Aorta (tissue), 5 donors: Measurements from ENCODE around the gene S100PBP. TPM values are rescaled to one million over a fixed set of nuclear protein-coding genes. Genes with fewer than 3 reads are reported as not detected.
A peak's percentile ranks its signal among the peaks of the same experiment; 100 is the strongest.

Experiments used
- ATAC-seq: fragments of 200-7000 bp; cut with Tn5 transposase; one replicate; pipeline ENCODE4 v1.9.1; 2022; ENCODE audit warnings: moderate library complexity; ENCODE audit not compliant: low FRiP score
- DNase-seq, 2 donors: peaks; one replicate each; pipeline ENCODE4 v3.0.0-alpha.2; 2020
- H3K27ac ChIP-seq, 2 donors: one replicate each; pipeline ENCODE4 v1.5.1; 2013; ENCODE audit warnings: low read length in 2 of 2, mild to moderate bottlenecking in 2 of 2, moderate library complexity in 2 of 2, control low read depth in 1 of 2, inconsistent platforms in 1 of 2, low read depth in 1 of 2
- H3K27me3 ChIP-seq, 2 donors: one replicate each; pipeline ENCODE4 v1.6.1; 2013; ENCODE audit warnings: control low read depth in 1 of 2, low read length in 1 of 2, mild to moderate bottlenecking in 1 of 2, moderate library complexity in 1 of 2; ENCODE audit not compliant: insufficient read depth in 2 of 2, control insufficient read depth in 1 of 2
- H3K36me3 ChIP-seq, 2 donors: one replicate each; pipeline ENCODE4 v1.6.1; 2013; ENCODE audit warnings: control low read depth in 1 of 2, low read length in 1 of 2, mild to moderate bottlenecking in 1 of 2; ENCODE audit not compliant: insufficient read depth in 2 of 2, control insufficient read depth in 1 of 2
- H3K4me1 ChIP-seq, 2 donors: one replicate each; pipeline ENCODE4 v1.6.1; 2013; ENCODE audit warnings: low read length in 2 of 2, control low read depth in 1 of 2, mild to moderate bottlenecking in 1 of 2, moderate library complexity in 1 of 2; ENCODE audit not compliant: insufficient read depth in 2 of 2, control insufficient read depth in 1 of 2
- H3K4me3 ChIP-seq, 2 donors: one replicate each; pipeline ENCODE4 v1.5.1; 2013; ENCODE audit warnings: low read length in 2 of 2, control low read depth in 1 of 2, mild to moderate bottlenecking in 1 of 2
- H3K9me3 ChIP-seq: one replicate; pipeline ENCODE4 v1.6.1; 2013; ENCODE audit warnings: mild to moderate bottlenecking, low read length; ENCODE audit not compliant: control insufficient read depth
- WGBS, 2 donors: extraction: QIAGEN DNeasy Blood & Tissue Kit; methylation state at CpG; one replicate each; pipeline ENCODE4 v1.1.7; 2013; 5-methylcytosine and 5-hydroxymethylcytosine counted together
- intact Hi-C, 2 donors: fragments of 100-400 bp; cut with DNase I; formaldehyde crosslinking; loops; one replicate each; pipeline versions ENCODE4 v1.14.2 to v1.15.0; 2022
- polyA plus RNA-seq, 2 donors: library from polyadenylated mRNA; stranded (reverse); fragments of 200-250 nt; gene quantifications; one replicate each; pipeline ENCODE4 v1.2.3, GENCODE V29; 2013
- total RNA-seq, 2 donors: library from RNA; stranded (reverse); fragmentation: NEBNext Ultra II Directional; extraction: Animal tissue kit (Norgen Biotek cat#: 25700); gene quantifications; one replicate each; pipeline ENCODE4 v1.2.1, GENCODE V29; 2021
- donor health status: healthy with polysubstance abuse.
- donor health status: Bipolar disorder and iron deficiency.
- donor health status: DM: no; HTN: no; CAD: no.
- donor health status: DM: no; HTN: no; CAD: no.
- donor health status: DM: yes; HTN: yes; CAD: no.

Gene S100PBP
- total and polyA plus RNA-seq, 4 donors, result 2.8 to 60.7 (median 24.8) TPM

- intact Hi-C loops, result loop anchor here (5.0 kb wide), 4 partner anchors 43 to 217 kb away; partner anchors contain the start of genes S100PBP (in 1 of the 2) and YARS1 (in 1 of the 2)
- H3K27me3 ChIP-seq, result no peaks in the 10 kb centered on the region
- ATAC-seq (no peak), DNase-seq (peak in 1 of 2 donors; percentile 69)
- peaks cover 0 to 3% of the 10 kb centered on the region in 2 donors for H3K4me1 ChIP-seq
- no peaks in the 10 kb centered on the region for H3K36me3 ChIP-seq
- no peak overlapping the region for H3K27ac ChIP-seq
- H3K9me3 ChIP-seq, result no peaks in the 10 kb centered on the region
- peak overlapping the region; percentile 80 to 82 for H3K4me3 ChIP-seq
- WGBS, 2 donors, result 33 to 48% methylated on average over 15 to 16 of the region's 16 CpGs
Measured at GRCh38 chr1:32869923-32870614, 52.6 kb downstream of the S100PBP start.

- DNase-seq (peak in 1 of 2 donors; percentile 81), ATAC-seq (no peak)
- Histone ChIP-seq H3K36me3 (no peaks in the 10 kb centered on the region), H3K4me1 (peaks cover 0 to 3% of the 10 kb centered on the region in 2 donors), H3K27me3 (no peaks in the 10 kb centered on the region), H3K4me3 (peak within 1 kb of the TSS; percentile 80 to 82), H3K9me3 (no peaks in the 10 kb centered on the region), H3K27ac (no peak within 1 kb of the TSS)
- intact Hi-C loops, result loop anchor here (5.0 kb wide), 4 partner anchors 43 to 217 kb away; partner anchors contain the start of genes S100PBP (in 1 of the 2) and YARS1 (in 1 of the 2)
- WGBS, 2 donors, result 1 to 2% methylated on average over 29 to 99 of the region's 99 CpGs
Measured at GRCh38 chr1:32870615-32871363, 53.3 kb downstream of the S100PBP start, which contains the start of gene FNDC5. FNDC5 (minus strand) TSS chr1:32870912.

GRCh38 chr1:32871364-32872191 is 54.1 kb downstream of the S100PBP start:
- peaks cover 0 to 3% of the 10 kb centered on the region in 2 donors for H3K4me1 ChIP-seq
- peak overlapping the region in 1 of 2 donors; percentile 80 for H3K4me3 ChIP-seq
- H3K27ac ChIP-seq, result no peak overlapping the region
- no peaks in the 10 kb centered on the region for H3K27me3 ChIP-seq
- intact Hi-C loops, result loop anchor here (5.0 kb wide), 4 partner anchors 44 to 216 kb away; partner anchors contain the start of genes S100PBP (in 1 of the 2) and YARS1 (in 1 of the 2)
- 33 to 40% methylated on average over 13 of the region's 13 CpGs for WGBS, 2 donors
- H3K9me3 ChIP-seq, result no peaks in the 10 kb centered on the region
- DNase-seq (peak in 1 of 2 donors; percentile 61), ATAC-seq (no peak)
- H3K36me3 ChIP-seq, result no peaks in the 10 kb centered on the region

- intact Hi-C loops, result loop anchor here (5.0 kb wide), 4 partner anchors 45 to 215 kb away; partner anchors contain the start of genes S100PBP (in 1 of the 2) and YARS1 (in 1 of the 2)
- 57 to 66% methylated on average over 7 of the region's 7 CpGs for WGBS, 2 donors
- Histone ChIP-seq H3K9me3 (no peaks in the 10 kb centered on the region), H3K4me1 (peaks cover 0 to 3% of the 10 kb centered on the region in 2 donors), H3K27me3 (no peaks in the 10 kb centered on the region), H3K36me3 (no peaks in the 10 kb centered on the region), H3K27ac (no peak overlapping the region), H3K4me3 (no peak overlapping the region)
- DNase-seq (no peak), ATAC-seq (no peak)
Measured at GRCh38 chr1:32872192-32872460, 54.7 kb downstream of the S100PBP start.

- H3K36me3 ChIP-seq, result no peaks in the 10 kb centered on the region
- DNase-seq (peak in 1 of 2 donors; percentile 68), ATAC-seq (no peak)
- no peak overlapping the region for H3K4me3 ChIP-seq
- 88 to 89% methylated on average over 5 of the region's 5 CpGs for WGBS, 2 donors
- intact Hi-C loops, result loop anchor here (5.0 kb wide), 4 partner anchors 46 to 214 kb away; partner anchors contain the start of genes S100PBP (in 1 of the 2) and YARS1 (in 1 of the 2)
- no peak overlapping the region for H3K27ac ChIP-seq
- H3K4me1 ChIP-seq, result peaks cover 0 to 3% of the 10 kb centered on the region in 2 donors
- no peaks in the 10 kb centered on the region for H3K9me3 ChIP-seq
- no peaks in the 10 kb centered on the region for H3K27me3 ChIP-seq
Measured at GRCh38 chr1:32873484-32873883, 56.0 kb downstream of the S100PBP start.

GRCh38 chr1:32874860-32875752 is 57.7 kb downstream of the S100PBP start:
- 79 to 82% methylated on average over 5 of the region's 5 CpGs for WGBS, 2 donors
- Histone ChIP-seq H3K4me3 (no peak overlapping the region), H3K36me3 (no peaks in the 10 kb centered on the region), H3K9me3 (no peaks in the 10 kb centered on the region), H3K27me3 (no peaks in the 10 kb centered on the region), H3K27ac (no peak overlapping the region), H3K4me1 (peaks cover 0 to 3% of the 10 kb centered on the region in 2 donors)
- ATAC-seq, result no peak
- DNase-seq, result peak in 1 of 2 donors; percentile 24
- intact Hi-C loops, result loop anchor here (5.0 kb wide), 4 partner anchors 48 to 212 kb away; partner anchors contain the start of genes S100PBP (in 1 of the 2) and YARS1 (in 1 of the 2)

GRCh38 chr1:32876341-32877210 is 59.1 kb downstream of the S100PBP start:
- peak; percentile 72 to 86 for DNase-seq

More at GRCh38 chr1:32876341-32877210, 59.1 kb downstream of the S100PBP start:
- 56 to 58% methylated on average over 16 of the region's 16 CpGs for WGBS, 2 donors
- Histone ChIP-seq H3K9me3 (no peaks in the 10 kb centered on the region), H3K36me3 (no peaks in the 10 kb centered on the region), H3K27me3 (no peaks in the 10 kb centered on the region), H3K4me1 (peaks cover 0 to 3% of the 10 kb centered on the region in 2 donors), H3K4me3 (no peak overlapping the region), H3K27ac (no peak overlapping the region)
- intact Hi-C loops, result no loop called here
- ATAC-seq, result peak; percentile 75
